IPS-15b (cell line): ENCODE measurements around the gene DRP2.
"Not testable (repeated sequence)": the region's sequence is repeated elsewhere in the genome, so short reads cannot be mapped to it uniquely, and the experiment has no call there.

Experiments
- H3K27me3 ChIP-seq: one replicate; pipeline ENCODE4 v1.6.1; 2013; ENCODE audit warnings: low read length; ENCODE audit not compliant: control insufficient read depth, insufficient read depth
- H3K36me3 ChIP-seq: one replicate; pipeline ENCODE4 v1.6.1; 2013; ENCODE audit warnings: low read length; ENCODE audit not compliant: control insufficient read depth, insufficient read depth
- H3K4me1 ChIP-seq: one replicate; pipeline ENCODE4 v1.6.1; 2013; ENCODE audit warnings: mild to moderate bottlenecking, low read length; ENCODE audit not compliant: control insufficient read depth, insufficient read depth
- H3K4me3 ChIP-seq: one replicate; pipeline ENCODE4 v1.5.1; 2013; ENCODE audit warnings: low read depth, low read length
- H3K9ac ChIP-seq: one replicate; pipeline ENCODE4 v1.6.1; 2013; ENCODE audit warnings: low read depth, mild to moderate bottlenecking, low read length
- H3K9me3 ChIP-seq: one replicate; pipeline ENCODE4 v1.6.1; 2013; ENCODE audit warnings: mild to moderate bottlenecking, low read length; ENCODE audit not compliant: control insufficient read depth, insufficient read depth

DRP2 gene

GRCh38 chrX:101219116-101219863 lies at the start of gene DRP2:
DRP2 (plus strand) TSS chrX:101219786; CDS start chrX:101231648, 11,862 bp downstream.
- H3K9ac ChIP-seq, result no peak within 1 kb of the TSS
- H3K9me3 ChIP-seq, result no peaks in the 10 kb centered on the region
- no peaks in the 10 kb centered on the region for H3K36me3 ChIP-seq
- peaks cover 2% of the 10 kb centered on the region for H3K4me1 ChIP-seq
- no peak within 1 kb of the TSS for H3K4me3 ChIP-seq
- H3K27me3 ChIP-seq, result no peaks in the 10 kb centered on the region

DNA sequence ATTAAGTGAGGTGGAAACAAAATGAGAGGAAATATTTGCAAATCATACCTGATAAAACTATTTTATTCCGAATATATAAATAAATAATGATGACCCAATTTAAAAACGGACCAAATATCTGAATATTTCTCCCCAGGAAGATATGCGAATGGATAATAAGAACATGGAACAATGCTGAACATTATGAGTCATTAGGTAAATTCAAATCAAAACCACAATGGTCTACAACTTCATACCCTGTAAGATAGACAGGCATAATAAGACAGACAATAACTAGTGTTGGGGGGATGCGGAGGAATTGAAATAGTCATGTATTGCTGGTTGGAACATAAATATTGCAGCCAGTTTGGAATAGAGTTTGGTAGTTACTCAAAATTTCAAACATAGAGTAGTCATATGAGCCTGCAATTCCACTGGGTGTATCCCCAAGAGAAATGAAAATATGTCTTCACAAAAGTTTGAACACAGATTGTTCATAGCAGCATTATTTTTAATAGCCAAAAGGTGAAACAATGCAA lies 47.6 kb upstream of the DRP2 start:
- Histone ChIP-seq H3K4me1 (no peaks in the 10 kb centered on the region), H3K36me3 (no peaks in the 10 kb centered on the region), H3K27me3 (no peaks in the 10 kb centered on the region), H3K4me3 (no peak overlapping the region), H3K9me3 (no peaks in the 10 kb centered on the region), H3K9ac (no peak overlapping the region)

DNA sequence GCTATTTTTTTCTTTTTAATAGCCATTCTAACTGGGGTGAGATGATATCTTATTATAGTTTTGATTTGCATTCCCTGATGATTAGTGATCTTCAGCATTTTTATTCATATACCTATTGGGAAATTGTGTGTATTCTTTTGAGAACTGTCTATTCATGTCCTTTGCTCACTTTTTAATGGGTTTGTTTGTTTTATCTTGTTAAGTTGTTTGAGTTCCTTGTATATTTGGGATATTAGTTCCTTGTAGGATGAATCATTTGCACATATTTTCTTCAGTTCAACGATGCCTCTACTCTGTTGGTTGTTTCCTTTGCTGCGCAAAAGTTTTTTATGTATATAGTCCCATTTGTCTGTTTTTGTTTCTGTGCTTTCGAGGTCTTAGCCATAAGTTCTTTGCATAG lies 43.1 kb upstream of the DRP2 start:
- Histone ChIP-seq H3K9ac (no peak overlapping the region), H3K27me3 (no peaks in the 10 kb centered on the region), H3K36me3 (no peaks in the 10 kb centered on the region), H3K4me3 (no peak overlapping the region), H3K4me1 (no peaks in the 10 kb centered on the region), H3K9me3 (peaks cover 2% of the 10 kb centered on the region)

DNA sequence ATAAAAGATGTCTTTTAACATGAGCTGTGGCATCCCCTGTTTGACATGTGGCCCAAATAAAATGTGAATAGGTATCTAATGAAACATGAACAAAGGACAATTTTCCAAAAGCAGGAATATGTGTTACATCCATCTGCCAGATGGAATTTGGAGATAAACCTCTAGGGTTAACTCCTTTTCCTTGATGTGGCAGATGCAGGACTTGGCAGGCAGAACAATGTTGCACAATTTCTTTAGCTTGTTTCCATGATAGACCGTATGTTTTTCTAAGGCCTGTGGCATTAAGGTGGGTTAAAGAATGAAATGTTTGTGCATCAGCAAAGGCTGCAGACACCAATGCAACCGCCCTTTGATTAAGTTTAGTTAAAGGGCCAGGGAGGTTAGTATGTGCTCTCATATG lies 34.7 kb upstream of the DRP2 start:
- not testable (repeated sequence) for H3K4me3 ChIP-seq, H3K36me3 ChIP-seq, H3K27me3 ChIP-seq, H3K9me3 ChIP-seq, H3K4me1 ChIP-seq, H3K9ac ChIP-seq

DNA sequence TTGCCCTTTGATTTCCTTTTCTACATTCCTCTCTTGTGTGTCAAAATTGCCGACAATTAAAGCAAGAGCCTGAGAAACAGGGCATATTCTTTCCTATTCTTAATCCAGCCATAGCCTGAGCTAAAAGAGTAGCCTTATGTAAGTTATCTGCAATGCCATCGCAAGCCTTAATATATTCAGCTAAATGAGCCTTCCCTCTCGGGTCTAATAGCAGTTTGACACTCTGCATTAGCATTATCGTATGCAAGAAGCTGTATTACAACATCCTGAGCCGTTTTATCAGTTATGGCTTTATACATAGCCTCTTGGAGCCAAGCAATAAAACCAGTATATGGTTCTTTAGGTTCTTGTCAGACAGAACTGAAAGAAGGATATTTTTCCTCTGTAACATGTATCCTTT lies 31.6 kb upstream of the DRP2 start:
- H3K9ac ChIP-seq, H3K4me3 ChIP-seq, H3K9me3 ChIP-seq, H3K36me3 ChIP-seq, H3K4me1 ChIP-seq: not testable (repeated sequence)
- peaks cover 14% of the 10 kb centered on the region for H3K27me3 ChIP-seq

DNA sequence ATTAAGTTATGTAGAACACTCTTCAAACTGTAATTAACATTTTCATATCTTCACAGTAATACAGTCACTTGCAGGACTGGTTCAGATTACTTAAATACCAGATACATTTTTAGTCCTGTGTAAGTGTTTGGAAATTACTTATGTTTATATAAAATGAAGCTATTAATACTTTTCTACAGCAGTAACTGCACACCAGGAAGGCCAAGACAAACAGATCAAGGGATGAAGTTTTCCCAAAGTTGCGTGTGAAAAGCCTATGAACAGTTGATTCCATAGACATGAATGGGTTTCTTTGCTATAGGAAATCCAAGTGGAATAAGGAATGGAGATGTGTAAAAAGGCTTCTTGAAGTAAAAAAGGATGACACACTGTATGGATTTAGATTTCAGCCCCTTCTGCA lies 28.9 kb upstream of the DRP2 start:
- peak overlapping the region; percentile 41 for H3K4me3 ChIP-seq
- no peaks in the 10 kb centered on the region for H3K4me1 ChIP-seq
- H3K36me3 ChIP-seq, result no peaks in the 10 kb centered on the region
- H3K27me3 ChIP-seq, result peaks cover 14% of the 10 kb centered on the region
- no peaks in the 10 kb centered on the region for H3K9me3 ChIP-seq
- no peak overlapping the region for H3K9ac ChIP-seq

GRCh38 chrX:101191217-101191750 lies 28.3 kb upstream of the DRP2 start:
- Histone ChIP-seq H3K27me3 (peaks cover 14% of the 10 kb centered on the region), H3K9ac (no peak overlapping the region), H3K9me3 (no peaks in the 10 kb centered on the region), H3K4me1 (no peaks in the 10 kb centered on the region), H3K36me3 (no peaks in the 10 kb centered on the region), H3K4me3 (peak overlapping the region; percentile 41)

DNA sequence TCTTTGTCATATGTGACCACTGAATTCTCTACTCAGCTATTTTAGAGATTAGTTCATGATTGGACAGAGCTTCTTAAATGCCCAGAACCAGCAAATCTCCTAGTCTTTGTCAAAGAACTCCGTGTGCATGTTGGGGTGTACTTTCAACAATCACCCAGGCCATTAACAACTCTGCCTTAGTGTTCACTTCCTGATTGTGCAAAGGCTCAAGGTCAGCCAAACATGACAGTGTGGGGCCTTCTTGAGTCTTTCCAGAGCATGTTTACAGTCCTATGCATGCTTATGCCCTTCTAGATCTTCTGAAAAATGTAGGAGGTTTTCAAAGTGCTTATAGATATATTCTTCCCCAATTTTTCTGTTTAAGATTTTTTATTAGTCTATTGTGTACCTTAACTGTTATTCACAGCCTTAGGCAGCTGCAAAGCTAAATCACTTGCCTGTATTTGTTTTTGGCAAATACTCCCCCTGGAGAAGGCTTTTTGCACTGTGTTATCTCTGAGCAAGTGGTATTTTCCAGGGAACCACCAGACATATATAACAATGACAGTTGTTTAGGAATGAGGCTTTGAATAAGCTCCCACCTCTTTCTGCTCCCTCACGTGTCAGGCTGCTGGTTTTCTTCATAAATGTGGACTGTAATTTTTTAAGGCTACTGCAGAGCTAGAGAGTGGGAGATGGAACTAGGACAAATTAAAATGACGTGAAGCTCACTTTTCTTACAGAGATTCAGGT lies 24.0 kb upstream of the DRP2 start:
- Histone ChIP-seq H3K4me1 (no peaks in the 10 kb centered on the region), H3K9me3 (no peaks in the 10 kb centered on the region), H3K4me3 (no peak overlapping the region), H3K36me3 (no peaks in the 10 kb centered on the region), H3K9ac (no peak overlapping the region), H3K27me3 (peaks cover 8% of the 10 kb centered on the region)

DNA sequence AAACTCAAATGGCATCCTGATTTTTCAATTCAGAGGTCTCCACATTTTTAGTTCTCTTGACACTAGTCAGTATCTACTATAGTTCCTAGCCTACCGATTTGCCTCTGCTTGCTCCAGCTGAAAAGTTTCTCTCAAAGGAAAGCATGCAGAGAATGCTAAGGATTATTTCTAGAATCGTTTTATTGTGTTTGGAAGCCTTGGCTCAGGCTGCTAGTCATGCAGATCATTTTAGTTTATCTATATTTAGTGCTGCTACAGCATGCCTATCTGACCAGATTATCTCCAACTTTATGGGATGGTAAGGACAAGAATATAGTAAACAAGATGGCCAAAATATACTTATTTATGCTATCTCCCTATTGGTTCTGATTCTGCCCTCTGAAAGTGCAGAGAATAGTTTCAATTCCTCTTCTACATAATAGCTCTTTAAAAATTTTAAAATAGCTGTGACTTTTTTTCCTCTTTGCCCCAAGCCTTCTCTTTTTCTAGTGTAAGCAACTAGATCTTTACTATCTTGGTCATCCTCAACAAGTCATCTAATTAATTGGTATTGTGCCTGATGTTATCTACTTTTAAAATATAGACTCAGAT lies 15.7 kb upstream of the DRP2 start:
- H3K27me3 ChIP-seq, result no peaks in the 10 kb centered on the region
- no peaks in the 10 kb centered on the region for H3K36me3 ChIP-seq
- H3K4me3 ChIP-seq, result no peak overlapping the region
- H3K4me1 ChIP-seq, result no peaks in the 10 kb centered on the region
- H3K9ac ChIP-seq, result no peak overlapping the region
- H3K9me3 ChIP-seq, result no peaks in the 10 kb centered on the region

GRCh38 chrX:101206471-101206870 lies 13.1 kb upstream of the DRP2 start:
- Histone ChIP-seq H3K4me3 (no peak overlapping the region), H3K27me3 (no peaks in the 10 kb centered on the region), H3K36me3 (no peaks in the 10 kb centered on the region), H3K9ac (no peak overlapping the region), H3K9me3 (no peaks in the 10 kb centered on the region), H3K4me1 (no peaks in the 10 kb centered on the region)

- Histone ChIP-seq H3K9me3 (no peaks in the 10 kb centered on the region), H3K9ac (no peak overlapping the region), H3K4me1 (no peaks in the 10 kb centered on the region), H3K36me3 (no peaks in the 10 kb centered on the region), H3K4me3 (no peak overlapping the region), H3K27me3 (no peaks in the 10 kb centered on the region)
These were observed 11.3 kb upstream of the DRP2 start for GRCh38 chrX:101208152-101208905.
